ENCODE results near the gene DDX49.

Gene DDX49, protein sequence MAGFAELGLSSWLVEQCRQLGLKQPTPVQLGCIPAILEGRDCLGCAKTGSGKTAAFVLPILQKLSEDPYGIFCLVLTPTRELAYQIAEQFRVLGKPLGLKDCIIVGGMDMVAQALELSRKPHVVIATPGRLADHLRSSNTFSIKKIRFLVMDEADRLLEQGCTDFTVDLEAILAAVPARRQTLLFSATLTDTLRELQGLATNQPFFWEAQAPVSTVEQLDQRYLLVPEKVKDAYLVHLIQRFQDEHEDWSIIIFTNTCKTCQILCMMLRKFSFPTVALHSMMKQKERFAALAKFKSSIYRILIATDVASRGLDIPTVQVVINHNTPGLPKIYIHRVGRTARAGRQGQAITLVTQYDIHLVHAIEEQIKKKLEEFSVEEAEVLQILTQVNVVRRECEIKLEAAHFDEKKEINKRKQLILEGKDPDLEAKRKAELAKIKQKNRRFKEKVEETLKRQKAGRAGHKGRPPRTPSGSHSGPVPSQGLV

DNA sequence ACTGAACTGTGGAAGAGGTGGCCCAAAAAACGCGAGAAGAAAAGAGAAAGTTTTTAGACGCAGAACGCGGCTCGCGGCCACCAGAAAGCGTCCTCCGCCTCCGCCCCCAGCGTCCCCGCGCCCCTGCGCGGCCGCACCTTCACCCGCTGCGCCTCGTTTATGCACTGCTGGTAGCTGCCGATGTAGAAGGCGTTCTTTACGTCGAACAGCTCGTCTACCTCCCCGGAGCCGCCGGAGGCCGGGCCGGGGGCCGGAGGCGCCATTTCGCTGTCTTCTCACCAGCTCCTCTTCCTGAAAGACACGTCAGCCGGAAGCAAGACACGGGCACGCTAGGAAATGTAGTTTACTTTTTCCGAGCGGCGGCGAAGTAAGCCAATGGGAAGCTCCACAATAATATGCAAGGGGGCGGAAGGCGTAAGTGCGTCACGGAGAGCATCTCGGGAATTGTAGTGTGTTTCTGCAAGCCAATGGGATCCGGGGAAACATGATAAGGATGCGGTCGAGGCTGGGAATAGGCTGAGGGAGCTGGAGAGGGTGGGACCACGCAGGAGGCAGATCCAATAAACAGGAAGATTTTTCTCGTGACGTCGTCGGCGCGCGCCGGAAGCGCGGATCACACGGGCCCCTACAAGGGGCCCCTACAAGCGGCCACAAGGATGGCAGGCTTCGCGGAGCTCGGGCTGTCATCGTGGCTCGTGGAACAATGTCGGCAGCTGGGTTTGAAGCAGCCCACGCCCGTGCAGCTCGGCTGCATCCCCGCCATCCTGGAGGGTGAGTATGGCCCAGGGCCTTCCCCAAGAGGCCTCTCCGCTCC lies at the start of gene DDX49, which contains the start of gene COPE:
Gene DDX49, plus strand, starts transcription at position 630 of the 814 bp plus-strand sequence. Its CDS starts 27 bp downstream, at position 657.
Gene COPE, minus strand, starts transcription at position 302 of the 814 bp plus-strand sequence. Its CDS starts 39 bp downstream, at position 263.
- DNase-seq (ENCODE audit: low read depth, low spot score) = peak; percentile 99

DNA sequence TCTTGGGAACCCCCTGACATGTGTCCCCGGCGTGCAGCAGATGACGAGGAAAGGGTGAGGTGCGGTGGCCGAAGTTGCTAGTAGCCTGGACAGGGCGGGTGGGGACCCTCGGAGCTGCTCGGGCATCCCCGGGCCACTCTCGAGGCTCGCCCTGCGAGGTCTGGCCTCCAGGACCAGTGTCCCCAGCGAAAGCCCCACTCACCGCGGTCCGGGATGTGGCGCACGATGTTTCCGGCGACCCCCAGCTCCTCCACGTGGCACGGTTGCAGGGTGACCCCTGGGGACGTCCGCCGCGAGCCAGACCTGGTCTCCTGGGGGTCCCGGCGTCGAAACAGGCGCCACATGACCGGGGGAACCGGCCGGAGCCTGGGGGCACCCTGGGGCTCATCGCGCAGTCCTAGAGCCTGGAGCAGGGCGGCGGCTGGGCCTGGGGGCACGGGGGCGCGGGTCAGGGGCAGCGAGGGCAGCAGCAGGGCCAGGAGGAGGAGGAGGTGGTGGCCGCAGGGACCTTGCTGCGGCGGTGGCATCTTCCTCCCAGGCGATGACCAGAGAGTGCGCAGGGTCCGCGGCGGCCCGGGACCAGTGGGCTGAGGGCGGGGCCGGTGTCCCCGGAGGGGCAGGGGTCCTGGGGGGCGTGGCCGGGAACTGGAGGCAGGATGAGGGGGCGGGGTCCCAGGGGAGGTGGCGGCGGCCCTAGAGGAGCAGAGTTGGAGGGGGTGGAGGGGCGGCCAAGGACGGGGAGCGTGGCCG lies 49.6 kb upstream of the DDX49 start:
- DNase-seq (ENCODE audit: low read depth, low spot score) = no peak

DNA sequence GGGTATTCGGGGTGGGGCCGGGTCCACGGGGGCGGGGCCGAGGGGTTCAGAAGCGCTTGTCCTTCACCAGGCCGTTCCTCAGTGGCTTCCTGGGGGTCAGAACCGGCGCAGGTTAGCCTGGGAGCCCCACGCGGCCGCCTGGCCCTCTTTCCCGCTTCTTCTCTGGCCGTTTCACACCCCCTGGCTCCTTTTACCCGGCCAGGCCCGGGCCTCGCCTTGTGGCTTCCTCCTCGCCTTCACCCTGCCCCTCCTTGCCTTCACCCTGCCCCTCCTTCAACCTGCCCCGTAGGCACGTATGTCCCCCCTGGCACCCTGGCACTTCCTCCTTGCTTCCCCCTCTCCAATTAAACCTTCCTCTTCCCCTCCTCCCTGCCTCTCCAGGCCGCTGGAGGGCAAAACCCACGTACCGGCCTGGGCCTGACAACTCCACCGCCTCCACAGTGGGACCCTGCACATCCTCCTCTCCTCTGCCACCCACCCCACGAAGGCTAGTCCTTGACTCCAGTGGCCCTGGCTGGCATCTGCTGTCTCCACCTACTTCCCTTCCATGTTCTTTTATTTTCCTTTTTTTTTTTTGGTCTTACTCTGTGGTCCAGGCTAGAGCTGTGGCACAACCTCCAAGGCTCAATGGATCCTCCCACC lies 48.9 kb upstream of the DDX49 start:
- no peak for DNase-seq (ENCODE audit: low read depth, low spot score)

DNA sequence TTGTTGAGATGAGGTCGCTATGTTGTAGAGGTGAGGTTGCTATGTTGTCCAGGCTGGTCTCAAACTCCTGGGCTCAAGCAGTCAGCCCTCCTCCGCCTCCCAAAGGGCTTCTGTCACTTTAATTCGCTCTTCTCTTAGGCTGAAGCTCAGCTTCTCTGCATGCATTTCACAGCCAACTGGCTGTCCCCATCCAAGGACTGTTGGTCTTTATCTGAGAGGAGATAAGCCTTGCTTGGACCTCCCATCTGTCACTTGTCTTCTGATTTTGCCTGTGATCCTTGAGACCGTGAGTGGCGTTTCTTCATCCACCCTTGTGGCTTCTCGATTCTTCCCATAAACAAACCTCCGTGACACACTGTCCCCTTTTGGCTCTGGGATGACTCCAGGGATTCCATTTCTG lies 48.0 kb upstream of the DDX49 start:
- DNase-seq (ENCODE audit: low read depth, low spot score) = no peak

DNA sequence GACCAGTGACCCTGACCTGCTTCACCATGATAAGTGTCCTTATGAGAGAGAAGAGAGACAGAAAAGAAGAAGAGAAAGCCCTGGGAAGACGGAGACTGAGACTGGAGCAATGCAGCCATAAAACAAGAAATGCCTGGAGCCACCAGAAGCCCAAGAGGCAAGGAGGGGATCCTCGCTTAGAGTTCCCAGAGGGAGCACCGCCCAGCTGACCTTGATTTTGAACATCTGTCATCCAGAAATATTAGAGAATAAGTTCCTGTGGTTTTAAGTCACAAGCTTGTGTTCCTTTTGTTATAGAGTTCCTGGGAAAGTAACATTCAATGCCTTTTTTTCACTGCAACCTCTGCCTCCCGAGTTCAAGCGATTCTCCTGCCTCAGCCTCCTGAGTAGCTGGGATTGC lies 43.8 kb upstream of the DDX49 start:
- no peak for DNase-seq (ENCODE audit: low read depth, low spot score)

DNA sequence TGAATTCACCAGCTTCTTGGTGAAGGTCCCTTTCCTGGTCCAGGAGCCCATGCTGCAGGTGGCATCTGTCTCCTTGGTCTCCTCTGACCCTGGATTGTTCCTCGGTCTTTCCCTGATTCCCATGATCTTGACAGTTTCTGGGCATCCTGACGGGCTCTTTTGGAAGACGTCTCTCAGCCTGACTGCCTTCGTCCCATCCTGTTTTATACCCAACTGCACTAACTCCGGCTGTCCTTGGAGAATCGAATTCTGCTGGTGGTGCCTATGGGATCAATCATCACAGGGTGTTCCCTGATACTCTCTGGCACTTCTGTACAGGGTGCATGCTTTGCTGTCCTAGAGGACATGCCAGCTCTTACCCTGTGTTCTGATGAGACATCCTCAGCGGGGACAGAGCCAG lies 42.6 kb upstream of the DDX49 start:
- DNase-seq (ENCODE audit: low read depth, low spot score) = no peak

DNA sequence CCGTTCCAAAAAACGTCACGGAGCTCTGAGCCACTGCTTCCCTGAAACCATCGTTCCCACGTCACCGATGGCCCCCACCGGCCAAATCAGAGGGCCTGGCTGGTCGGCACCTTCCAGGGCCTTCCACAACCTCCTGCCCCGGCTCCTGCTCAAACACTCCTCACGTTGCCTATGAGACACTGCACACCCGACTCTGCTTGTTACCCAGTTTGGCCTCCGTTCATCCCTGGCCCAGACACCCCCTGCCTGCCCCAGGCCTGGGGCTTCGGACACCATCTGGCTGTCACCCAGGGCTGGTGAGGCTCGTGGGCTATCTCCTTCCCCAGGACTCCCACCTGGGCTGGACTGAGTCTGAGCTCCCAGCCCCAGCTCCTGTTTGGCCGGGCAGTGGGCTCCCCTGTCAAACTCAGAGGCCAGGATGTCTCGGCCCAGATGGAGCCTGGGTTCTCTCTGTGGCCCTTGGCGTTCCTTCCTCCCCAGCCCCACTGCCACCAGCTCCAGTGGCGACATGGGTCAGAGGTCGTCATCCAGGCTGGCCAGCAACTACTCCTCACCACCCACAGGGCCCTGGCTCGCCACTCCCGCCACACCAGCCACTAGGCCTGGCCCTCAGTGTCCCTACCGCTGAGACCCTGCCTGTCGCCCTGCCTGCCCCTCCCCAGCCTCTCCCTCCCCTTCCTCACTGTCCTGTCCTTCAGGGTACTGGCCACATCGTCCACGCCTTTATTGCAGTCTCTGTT lies 41.3 kb upstream of the DDX49 start:
- DNase-seq (ENCODE audit: low read depth, low spot score) = no peak

DNA sequence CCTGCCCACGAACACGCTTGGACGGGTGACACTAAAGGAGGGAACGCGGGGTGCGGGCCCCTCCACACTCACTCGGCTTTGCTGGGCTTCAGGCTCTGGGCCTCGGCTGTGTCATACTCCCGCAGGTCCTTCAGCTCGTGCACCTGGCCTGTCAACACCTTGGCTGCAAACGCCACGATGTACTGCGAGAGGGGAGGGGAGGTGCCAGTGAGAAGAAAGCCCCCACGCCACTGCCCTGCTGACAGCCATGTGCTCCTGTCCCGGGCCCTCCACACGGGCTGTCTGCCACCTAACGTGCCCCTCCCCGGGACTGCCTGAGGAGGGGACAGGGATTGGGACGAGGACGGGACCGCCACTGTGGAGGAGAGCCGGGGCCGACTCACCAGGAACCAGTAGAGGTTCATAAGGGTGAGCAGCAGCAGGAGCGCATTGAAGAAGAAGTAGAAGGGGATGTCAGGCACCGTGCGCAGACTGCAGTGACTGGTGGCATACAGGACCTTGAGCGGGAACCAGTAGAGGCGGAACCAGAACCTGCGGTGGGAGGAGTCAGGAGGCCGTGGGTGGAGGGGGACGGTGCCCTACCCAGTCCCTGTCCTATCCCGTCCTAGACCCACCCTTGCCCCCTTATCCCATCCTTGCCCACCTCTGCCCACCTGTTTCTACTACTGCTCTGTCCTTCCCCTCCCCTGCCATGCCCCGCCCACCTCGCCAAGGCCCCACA lies 40.5 kb upstream of the DDX49 start:
- DNase-seq (ENCODE audit: low read depth, low spot score) = no peak

DNA sequence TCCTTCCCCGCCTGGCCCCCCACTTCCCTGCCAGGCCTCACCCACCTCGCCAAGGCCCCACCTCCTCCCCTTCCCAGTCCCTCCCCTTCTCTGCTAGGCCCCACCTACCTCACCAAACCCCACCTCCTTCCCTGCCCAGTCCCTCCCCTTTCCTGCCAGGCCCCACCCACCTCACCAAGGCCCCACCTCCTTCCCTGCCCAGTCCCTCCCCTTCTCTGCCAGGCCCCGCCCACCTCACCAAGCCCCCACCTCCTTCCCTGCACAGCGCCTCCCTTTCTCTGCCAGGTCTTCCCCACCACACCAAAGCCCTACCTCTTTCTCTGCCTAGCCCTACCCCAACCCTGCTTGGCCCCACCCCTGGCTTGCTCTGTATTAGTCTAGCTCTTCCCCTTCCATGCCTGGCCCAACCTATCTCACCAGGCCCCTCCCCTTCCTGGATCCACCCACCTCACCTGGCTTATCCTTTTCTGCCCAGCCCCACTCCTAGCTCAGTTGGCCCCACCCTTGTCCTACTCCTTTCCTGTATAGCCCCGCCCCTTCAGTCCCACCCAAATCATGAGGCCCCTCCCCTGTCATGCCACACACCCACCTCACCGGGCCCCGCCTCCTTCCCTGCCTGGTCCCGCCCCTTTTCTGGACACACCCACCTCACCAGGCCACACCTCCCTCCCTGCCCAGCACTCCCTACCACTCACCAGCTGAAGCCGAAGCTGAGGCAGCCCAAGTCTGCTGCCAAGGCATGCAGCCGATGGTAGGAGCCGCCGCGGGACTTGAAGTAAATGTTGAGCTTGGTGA lies 39.7 kb upstream of the DDX49 start:
- no peak for DNase-seq (ENCODE audit: low read depth, low spot score)

DNA sequence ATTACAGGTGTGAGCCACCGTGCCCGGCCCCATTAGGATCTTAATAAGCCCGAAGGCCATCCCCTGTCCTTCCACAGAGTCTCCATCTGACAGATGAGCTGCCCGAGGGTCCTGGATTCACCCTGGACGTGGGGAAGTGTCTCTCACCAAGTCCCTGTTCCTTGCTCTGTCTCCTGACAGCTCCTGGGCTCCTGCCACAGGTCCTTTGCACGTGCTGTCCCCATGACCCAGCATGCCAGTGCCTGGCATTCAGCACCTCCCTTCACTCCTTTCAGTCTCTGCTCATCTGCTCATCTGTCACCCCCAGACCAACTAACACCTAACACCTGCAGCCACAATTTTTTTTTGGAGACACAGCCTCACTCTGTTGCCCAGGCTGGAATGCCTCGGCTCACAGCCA lies 38.0 kb upstream of the DDX49 start:
- DNase-seq (ENCODE audit: low read depth, low spot score) = no peak

DNA sequence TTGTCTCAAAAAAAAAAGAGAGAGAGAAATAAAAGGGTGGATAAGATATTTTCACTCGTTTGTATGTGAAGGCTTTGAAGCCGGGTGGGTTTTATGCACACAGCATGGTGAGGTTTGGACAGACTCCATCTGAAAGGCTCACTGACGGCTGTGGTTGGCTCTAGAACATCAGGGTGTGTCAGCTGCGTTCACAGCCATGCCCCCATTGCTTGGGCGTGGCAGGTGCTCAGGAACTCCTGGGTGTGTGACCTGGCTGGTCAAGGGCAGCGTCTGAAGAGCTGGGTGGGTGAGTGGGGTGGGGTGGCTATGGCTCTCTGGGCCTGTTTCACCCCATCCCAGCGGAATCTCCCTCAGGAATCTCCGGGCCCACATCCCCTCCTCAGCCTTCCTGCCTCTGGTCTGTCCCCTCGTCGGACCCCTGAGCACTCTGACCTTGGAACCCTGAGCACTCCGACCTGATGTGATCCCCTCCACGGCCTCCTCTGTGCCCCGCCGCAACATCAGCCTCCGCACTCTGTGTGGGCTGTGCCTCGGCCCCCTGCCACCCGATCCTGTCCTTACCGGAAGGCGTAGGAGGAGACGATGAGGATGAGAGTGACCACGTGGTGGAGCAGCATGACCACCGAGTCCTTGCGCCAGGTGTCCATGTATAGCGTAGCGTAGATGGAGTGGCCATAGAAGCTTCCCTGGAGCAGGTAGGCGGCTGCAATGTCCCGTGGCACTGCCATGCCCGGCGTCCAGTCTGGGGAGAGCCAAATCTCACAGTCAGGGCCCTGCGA lies 35.8 kb upstream of the DDX49 start:
- DNase-seq (ENCODE audit: low read depth, low spot score) = no peak

DNA sequence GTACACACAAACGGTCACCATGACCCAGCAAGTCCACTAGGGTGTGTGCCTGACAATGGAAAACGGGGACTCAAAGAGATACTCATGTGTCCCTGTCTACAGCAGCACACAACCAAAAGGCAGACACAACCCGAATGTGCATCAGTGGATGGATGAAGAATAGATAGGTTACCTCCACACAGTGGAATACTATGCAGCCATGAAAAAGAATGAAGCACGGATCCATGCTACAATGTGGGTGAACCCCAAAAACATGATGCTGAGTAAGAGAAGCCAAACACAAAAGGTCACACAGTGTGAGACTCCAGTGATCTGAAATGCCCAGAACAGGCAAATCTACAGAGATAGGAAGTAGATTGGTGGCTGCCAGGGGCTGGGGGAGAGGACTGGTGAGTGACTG lies 32.5 kb upstream of the DDX49 start:
- DNase-seq (ENCODE audit: low read depth, low spot score) = no peak

DNA sequence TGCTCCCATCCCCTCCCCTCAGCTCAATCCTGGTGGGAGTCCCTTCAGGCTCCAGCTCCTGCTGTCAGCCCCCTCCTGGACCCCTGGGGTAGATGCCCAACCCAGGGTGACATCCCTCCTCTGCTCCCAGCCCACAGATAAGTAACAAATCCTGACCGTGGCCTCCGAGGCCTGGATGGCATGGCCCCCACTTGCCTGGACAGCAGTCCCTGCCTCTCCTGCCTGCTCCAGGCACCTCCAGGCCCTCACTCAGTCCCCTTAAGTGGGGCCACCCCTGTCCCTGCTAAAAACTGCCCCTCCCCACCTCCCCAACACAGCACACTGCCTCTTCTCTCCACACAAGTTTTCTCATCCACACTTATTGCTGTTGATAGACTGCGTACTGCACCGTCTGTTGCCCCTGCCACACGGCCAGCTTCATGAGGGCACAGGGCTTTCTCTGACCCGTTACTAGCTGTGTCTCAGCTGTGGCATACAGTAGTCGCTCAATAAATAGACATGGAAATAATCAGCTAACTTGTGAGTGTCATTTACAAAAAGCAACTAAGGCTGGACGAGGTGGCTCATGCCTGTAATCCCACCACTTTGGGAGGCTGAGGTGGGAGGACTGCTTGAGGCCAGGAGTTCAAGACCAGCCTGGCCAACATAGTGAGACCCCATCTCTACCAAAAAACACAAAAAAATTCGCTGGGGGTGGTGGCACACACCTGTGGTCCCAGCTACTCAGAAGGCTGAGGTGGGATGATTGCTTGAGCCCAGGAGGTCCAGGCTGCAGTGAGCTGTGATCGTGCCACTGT lies 29.4 kb upstream of the DDX49 start:
- no peak for DNase-seq (ENCODE audit: low read depth, low spot score)

DNA sequence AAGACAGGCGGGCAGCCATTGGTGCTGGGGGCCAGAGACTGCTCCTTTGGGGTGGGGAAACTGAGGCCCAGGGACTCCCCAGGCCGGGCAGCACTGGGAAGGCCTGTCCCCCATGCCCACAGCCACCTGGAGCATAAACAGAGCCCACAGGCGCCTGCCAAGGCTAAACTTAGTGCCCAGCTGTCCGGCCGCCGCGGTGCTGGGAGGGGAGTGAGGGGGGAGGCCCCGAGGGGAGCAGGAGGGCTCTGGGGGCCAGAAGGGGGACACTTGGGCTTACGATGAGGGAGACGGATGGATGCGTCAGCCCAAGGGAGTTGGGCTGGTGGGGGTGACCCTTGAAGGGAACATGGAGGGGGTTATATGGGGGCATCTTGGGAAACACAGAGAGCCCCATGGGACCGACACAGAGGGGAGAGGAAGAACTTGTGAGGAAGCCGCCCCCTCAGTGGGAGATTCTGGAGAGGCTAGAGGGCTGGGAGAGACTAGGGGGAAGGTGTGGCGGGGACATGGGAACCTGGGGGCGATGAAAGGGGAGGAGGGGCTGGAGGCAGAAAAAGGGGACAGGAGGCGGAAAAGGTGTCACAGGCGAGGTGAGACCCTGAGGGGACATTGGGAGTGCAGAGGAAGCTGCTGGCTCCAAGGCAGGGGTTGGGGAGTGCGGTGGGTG lies 25.8 kb upstream of the DDX49 start:
- no peak for DNase-seq (ENCODE audit: low read depth, low spot score)

DNA sequence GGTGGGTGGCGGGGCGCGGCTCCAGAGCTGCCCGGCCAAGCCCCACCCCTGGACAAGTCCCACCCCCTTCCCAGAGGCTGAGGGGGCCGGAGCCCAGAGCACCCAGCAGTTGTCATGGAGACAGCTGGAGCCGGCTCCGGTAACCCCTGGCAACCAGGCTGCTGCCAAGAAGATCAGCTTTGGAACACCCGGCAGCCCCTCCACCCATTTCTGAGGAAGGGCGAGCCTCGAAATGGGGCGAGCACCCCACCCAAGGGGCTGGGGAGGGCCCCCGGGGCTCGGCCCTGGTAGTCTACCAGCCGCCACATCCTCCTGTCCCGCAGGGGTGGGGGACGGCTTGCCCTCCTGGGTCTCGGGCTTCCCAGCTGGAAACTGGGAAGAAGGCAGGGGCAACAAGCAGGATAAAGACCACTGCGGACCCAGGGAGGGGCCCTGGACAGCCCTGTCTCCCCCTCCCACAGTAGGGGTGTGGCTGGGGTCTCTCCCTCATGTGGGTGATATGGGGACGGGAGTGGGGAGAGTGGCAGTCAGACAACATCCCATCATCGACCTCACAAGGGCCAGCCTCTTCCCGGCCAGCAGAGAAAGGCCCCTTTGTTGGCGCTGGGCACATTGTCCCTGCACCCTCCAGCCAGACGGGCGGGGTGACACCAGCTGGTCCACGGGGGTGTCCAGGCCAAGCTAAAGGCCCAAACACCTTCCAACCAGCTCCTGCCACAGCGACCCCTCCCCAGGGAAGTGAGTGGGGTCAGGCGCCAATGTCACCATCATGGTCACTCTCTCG lies 25.1 kb upstream of the DDX49 start:
- DNase-seq (ENCODE audit: low read depth, low spot score) = no peak
